ENCODE measurements around the gene ASTN2.

DNA sequence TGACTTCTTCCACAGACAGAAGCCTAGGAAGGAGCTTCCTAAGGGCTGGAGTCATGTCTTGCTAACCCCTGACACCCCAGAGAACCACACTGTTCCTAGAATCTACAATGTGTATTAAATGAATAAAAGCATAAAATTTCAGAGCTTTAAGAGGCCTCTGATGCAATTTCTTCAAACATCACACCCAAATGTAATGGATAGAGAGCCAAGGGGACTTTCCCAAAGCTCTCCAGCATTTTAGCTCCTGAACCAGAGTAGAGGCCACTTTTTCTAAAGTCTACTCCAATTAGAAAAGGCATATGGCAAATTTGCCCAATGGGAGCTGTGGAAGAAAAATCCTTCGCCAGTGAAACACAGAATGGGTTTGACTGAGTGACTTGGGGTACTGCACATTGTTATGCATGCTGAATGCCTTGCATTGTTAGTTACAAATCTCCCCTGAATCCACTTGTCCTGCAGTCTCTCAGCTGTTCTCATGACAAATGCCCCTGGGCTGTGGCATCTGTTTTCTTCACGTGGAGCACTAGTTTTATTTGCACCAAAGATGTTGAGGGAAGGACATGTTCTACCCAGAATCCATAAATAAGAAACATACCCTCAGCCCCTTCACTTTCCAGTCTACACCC lies 334.0 kb downstream of the ASTN2 start:
- TF ChIP-seq EZH2 (IDR thresholded peaks at IDR 0.05; ENCODE audit: insufficient read depth, poor library complexity, severe bottlenecking) (no peak), EZH2phosphoT487 (IDR thresholded peaks at IDR 0.05; ENCODE audit: insufficient read depth, low read depth) (no peak)

Measured in GM23248 (cell line).